GM06990 (cell line): ENCODE data around the gene NCOA5.

Experiments
- DNase-seq: peaks from one replicate; pipeline ENCODE4 v3.0.0-alpha.2; 2011; ENCODE audit not compliant: insufficient read length; ENCODE audit errors: extremely low read depth
- H3K27me3 ChIP-seq: replicated peaks from 2 replicates; pipeline ENCODE4 v1.6.0; 2011; ENCODE audit warnings: low read length; ENCODE audit not compliant: control insufficient read depth, insufficient read depth
- H3K36me3 ChIP-seq: 2 replicates; pipeline ENCODE4 v1.5.1; 2011; ENCODE audit warnings: low read length; ENCODE audit not compliant: control insufficient read depth, insufficient read depth
- H3K4me3 ChIP-seq: replicated peaks from 2 replicates; pipeline ENCODE4 v1.5.1; 2011; ENCODE audit warnings: low read depth, mild to moderate bottlenecking, control low read depth, low read length
- TF ChIP-seq, protein P1 (sequence below): IDR thresholded peaks from 2 replicates; pipeline ENCODE4 v1.5.1; 2011; ENCODE audit warnings: low read length, control low read depth, mild to moderate bottlenecking, inconsistent platforms; ENCODE audit not compliant: insufficient read depth, poor library complexity, severe bottlenecking

Gene NCOA5

DNA sequence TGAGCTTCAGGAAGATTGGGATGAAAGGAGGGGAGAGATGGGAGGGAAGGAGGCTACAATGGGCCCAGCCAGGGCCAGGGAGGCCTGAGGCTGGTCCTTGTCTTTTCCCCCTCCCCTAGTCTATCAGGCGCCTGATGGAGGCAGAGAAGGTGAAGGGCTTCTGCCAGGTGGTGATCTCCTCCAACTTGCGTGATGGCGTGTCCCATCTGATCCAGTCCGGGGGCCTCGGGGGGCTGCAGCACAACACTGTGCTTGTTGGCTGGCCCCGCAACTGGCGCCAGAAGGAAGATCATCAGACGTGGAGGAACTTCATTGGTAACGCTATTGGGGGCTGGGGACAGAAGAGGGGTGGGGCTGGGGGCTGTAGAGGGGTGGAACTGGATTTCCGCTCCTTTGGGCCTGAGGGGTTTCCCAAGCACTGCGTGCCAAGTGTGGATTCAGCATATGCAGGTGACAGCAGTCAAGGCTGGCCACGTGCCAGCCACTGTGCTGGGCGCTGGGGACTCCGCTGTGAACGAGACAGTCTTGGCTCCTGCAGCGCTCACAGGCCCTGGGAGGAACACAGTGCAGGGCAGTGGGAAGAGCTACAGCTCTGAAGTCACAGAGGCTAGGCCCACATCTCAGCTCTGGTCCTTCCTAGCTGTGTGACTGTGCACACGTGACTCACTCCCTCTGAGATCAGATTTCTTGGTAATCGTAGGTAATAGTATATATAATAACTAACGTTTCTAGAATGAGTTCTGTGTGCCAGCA is 38.0 kb downstream of the NCOA5 start:
- no peak for DNase-seq
- H3K27me3 ChIP-seq = peaks cover 2% of the 10 kb centered on the region
- no peak overlapping the region for H3K4me3 ChIP-seq

DNA sequence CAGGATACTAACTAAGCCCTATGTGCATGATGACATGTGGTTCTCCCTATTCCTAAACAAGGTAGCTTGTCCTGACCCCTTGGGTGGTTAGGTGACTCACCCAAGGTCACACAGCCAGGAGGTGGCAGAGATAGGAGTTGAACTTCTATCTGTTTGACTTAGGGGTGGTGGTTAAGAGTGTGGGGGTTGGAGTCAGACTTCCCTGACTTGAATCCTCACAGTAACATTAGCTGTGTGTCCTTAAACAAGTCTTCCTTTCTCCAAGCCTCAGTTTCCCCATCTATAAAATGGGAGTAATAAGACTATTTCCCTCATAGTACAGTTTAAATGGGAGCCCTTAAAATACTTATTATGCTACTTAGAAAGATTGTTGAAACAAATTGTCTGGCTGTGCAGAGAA is 38.9 kb downstream of the NCOA5 start:
- Histone ChIP-seq H3K36me3 (no peaks in the 10 kb centered on the region), H3K4me3 (no peak overlapping the region), H3K27me3 (peaks cover 2% of the 10 kb centered on the region)
- TF ChIP-seq, protein P1, sequence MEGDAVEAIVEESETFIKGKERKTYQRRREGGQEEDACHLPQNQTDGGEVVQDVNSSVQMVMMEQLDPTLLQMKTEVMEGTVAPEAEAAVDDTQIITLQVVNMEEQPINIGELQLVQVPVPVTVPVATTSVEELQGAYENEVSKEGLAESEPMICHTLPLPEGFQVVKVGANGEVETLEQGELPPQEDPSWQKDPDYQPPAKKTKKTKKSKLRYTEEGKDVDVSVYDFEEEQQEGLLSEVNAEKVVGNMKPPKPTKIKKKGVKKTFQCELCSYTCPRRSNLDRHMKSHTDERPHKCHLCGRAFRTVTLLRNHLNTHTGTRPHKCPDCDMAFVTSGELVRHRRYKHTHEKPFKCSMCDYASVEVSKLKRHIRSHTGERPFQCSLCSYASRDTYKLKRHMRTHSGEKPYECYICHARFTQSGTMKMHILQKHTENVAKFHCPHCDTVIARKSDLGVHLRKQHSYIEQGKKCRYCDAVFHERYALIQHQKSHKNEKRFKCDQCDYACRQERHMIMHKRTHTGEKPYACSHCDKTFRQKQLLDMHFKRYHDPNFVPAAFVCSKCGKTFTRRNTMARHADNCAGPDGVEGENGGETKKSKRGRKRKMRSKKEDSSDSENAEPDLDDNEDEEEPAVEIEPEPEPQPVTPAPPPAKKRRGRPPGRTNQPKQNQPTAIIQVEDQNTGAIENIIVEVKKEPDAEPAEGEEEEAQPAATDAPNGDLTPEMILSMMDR = no peak
- DNase-seq = no peak

More for the DNA sequence above, 38.0 kb downstream of the NCOA5 start:
- no peaks in the 10 kb centered on the region for H3K36me3 ChIP-seq
- TF ChIP-seq, protein P1 = no peak

DNA sequence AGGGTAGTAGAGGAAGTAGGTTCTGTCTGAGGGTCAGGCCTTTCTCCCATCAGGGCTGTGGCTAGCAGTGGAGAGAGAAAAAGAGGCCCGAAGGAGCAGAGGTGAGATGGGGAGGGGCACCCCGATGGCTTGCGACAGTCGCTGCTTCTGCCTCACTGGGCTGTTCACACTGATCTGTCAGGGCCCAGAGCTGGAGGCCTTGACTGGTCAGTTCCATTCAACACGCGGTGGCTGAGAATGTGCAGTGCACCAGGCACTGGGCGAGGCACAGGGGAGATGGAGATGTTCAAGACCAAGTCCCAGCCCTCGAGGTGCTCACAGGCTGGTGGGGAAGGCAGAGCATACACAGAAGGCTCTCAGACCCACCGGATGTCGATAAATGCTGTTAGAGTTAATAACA is 39.3 kb downstream of the NCOA5 start:
- Histone ChIP-seq H3K4me3 (no peak overlapping the region), H3K27me3 (peaks cover 2% of the 10 kb centered on the region), H3K36me3 (no peaks in the 10 kb centered on the region)
- DNase-seq = no peak
- TF ChIP-seq, protein P1 = no peak

DNA sequence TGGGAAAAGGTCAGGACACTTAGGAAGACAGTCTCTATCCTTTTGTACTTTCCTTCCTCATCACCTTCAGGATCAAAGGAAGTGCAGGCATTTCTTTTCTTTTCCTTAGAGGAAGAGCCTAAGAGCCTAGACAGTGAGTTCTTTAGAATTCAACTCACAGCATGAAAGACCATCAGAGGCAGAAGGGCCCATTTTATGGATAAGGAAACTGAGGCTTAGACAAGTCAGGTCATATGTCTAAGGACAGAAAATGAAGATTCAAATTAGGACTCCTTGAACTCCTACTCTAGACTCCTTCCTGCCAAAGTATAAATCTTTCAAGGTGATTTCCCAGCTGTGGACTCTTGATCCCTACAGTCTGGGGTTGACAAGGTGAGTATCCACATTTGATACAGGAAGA is 39.9 kb downstream of the NCOA5 start:
- DNase-seq = no peak
- TF ChIP-seq, protein P1 = no peak
- no peaks in the 10 kb centered on the region for H3K36me3 ChIP-seq
- H3K27me3 ChIP-seq = peaks cover 3% of the 10 kb centered on the region
- H3K4me3 ChIP-seq = no peak overlapping the region

DNA sequence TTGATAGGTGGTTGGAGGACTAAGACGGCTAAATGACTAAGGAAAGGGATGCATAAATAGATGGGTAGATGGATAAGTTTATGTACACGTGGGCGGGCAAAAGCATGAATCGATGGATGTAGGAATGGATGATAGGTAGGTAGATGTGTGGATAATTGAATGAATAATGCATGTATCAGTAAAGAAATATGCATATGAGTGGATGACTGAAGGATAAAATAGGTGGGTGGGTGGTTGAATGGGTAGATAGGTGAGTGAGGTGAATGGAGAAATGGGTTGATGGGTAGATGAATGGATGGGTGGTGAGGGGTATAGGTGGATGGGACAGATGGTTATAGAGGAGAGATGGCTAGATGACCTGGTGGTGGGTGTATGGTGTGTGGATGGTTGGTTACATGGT is 40.6 kb downstream of the NCOA5 start:
- peaks cover 3% of the 10 kb centered on the region for H3K27me3 ChIP-seq
- TF ChIP-seq, protein P1 = no peak
- no peak for DNase-seq
- no peak overlapping the region for H3K4me3 ChIP-seq
- H3K36me3 ChIP-seq = no peaks in the 10 kb centered on the region
